HG02840 (cell line): ENCODE measurements around the gene EFCAB5.
"Not testable (repeated sequence)": the region's sequence is repeated elsewhere in the genome, so short reads cannot be mapped to it uniquely, and the experiment has no call there.

Experiments
- ATAC-seq: cut with Tn5 transposase; IDR thresholded peaks from one replicate; pipeline ENCODE4 v1.9.1; 2021; ENCODE audit warnings: mild to moderate bottlenecking, moderate library complexity, moderate number of reproducible peaks; ENCODE audit not compliant: unreplicated experiment, low FRiP score

EFCAB5 gene

DNA sequence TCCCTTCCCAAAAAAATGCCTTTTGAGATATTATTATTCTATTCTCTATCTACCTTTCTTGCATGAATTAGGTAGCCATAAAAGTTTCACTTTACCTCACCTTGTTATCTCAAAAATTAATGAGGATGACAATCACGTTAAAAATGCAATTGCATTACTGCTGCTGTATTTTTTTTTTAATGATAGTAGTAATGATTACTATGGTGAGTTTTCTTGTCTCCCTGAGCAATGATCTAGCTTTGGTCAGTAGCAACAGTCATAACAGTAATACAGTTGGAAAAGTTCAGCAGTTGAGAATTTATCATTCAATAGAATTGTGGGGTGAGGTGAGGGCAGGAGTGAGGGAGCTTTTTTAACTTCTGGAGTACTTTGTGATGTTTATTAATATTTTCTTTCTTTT, at the start of gene EFCAB5:
Gene EFCAB5, plus strand, starts transcription at position 301 of the 400 bp plus-strand sequence. CDS start 163 bp downstream, outside the sequence.
- no peak for ATAC-seq

DNA sequence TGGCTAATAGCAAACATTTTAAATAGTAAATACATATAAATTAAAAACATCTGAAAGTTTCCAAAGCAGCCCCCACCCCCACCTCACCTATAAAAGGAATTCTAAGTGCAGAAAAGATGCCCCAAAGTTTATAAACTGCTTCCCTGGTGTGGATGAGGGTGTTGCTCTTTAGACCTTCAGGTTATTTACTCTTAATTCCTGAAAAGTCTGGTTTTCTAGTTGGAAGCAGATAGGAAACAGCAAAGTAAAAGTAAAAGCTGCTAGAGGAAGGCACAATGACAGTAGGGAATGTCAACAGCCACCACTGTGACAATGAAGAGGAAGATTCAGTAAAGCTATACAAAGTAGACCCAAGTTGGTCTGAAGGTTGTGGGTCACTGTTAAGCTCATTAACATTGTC, 49.2 kb upstream of the EFCAB5 start:
- ATAC-seq: no peak

DNA sequence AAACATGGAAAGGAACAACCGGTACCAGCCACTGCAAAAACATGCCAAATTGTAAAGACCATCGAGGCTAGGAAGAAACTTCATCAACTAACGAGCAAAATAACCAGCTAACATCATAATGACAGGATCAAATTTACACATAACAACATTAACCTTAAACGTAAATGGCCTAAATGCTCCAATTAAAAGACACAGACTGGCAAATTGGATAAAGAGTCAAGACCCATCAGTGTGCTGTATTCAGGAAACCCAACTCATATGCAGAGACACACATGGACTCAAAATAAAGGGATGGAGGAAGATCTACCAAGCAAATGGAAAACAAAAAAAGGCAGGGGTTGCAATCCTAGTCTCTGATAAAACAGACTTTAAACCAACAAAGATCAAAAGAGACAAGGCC, 44.3 kb upstream of the EFCAB5 start:
- ATAC-seq: not testable (repeated sequence)

DNA sequence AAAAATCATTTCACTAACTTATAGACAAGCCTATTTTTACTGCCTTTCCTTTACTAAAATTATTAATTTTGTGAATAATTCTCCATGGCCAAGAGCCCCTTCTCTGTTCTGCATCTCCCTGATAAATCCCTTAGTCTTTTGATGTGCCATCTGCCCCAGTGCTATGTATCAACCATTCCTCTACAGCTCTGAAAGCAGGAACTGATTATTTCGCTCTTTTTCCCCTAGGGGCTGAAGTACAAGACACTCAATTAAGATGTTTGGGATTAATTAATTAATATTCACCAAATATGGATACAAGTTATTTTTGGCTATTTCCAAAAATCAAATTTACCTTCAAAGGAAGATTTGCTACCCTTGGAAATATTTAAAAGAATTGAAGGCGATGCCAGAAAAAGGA, 38.0 kb upstream of the EFCAB5 start:
- ATAC-seq: no peak

DNA sequence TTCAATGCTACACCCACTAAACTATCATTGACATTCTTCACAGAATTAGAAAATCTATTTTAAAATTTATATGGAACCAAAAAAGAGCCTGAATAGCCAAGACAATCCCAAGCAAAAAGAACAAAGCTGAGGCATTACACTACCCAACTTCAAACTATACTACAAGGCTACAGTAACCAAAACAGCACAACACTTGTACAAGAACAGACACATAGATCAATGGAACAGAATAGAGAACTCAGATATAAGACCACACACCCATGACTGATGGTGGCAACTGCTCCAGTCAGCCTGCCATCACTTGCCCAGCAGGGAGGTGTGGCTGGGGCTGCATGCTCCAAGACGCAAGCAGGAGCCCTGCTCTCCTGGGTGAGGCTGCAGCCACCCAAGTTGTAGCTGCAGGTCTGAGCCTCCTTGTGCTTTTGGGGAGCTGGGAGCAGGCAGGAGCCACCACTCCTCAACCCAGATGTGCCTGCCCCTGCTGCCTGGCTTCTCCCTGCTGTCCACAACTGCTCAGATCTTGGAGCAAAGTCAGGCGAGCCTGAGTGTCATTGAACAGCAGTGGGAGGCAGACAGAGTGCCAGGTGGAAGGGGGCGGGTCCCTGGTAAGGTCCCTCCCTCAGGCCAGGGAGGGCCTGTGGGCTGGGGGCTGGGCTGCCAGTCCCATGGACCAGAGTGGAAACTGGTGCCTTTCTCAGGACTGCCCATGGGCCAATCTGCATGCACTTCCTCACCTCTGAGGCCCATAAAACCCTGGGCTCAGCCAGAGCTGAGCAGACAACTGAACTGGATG, 36.2 kb upstream of the EFCAB5 start:
- ATAC-seq: no peak

DNA sequence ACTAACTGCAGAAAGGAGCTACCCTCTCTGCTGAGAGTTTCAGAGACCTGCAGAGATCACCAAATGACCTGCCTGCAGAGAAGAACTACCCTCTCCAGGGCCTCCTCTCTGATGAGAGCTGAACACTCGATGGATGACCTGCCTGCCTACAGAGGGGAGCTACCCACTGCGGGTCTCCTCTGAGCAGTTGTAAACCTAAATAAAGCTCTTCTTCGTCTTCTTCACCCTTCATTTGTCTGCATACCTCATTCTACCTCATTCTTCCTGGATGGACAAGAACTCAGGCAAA, 35.6 kb upstream of the EFCAB5 start:
- no peak for ATAC-seq

DNA sequence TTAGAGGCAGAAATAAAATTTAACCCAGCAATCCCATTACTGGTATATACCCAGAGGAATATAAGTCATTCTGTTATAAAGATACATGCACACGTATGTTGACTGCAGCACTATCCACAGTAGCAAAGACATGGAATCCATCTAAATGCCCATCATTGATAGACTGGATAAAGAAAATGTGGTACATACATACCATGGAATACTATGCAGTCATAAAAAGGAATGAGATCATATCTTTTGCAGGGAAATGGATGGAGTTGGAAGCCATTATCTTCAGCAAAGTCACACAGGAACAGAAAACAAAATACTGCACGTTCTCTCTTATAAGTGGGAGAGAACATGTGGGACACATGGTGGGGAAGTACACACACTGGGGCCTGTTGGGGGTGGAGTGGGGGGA, 34.5 kb upstream of the EFCAB5 start:
- no peak for ATAC-seq

DNA sequence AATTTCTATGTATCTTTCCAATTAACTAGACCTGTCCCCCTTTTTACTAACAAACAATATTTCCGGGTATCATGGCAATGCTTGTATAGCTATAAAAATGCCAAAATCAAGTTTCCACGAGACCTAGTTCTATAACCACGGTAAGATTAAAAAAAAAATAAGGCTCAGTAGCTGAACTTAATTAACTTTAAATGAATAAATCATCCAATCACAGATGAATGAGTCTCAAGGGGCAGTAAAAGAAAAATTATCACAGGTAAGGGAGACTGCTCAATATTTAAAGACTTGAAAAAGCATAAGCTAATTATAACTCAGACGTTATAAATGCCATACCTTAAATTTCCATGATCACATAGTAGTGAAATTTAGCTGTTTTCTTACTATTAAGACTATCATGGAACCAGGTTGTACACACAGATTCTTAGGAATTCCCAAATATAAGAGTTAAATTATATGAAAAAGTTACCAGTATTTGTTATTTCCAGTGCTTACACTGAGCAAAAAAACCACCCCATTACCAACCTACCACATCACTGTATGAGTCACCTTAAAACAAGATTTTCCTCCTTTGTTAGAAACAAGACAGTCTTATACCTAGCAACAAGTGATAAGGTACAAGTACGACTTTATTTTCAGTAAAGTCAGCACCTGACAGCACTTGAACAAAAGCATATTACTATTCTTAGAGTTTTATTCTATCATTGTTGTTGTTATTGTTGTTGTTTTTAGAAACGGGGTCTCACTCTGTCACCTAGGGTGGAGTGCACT, 32.0 kb upstream of the EFCAB5 start:
- ATAC-seq: no peak

DNA sequence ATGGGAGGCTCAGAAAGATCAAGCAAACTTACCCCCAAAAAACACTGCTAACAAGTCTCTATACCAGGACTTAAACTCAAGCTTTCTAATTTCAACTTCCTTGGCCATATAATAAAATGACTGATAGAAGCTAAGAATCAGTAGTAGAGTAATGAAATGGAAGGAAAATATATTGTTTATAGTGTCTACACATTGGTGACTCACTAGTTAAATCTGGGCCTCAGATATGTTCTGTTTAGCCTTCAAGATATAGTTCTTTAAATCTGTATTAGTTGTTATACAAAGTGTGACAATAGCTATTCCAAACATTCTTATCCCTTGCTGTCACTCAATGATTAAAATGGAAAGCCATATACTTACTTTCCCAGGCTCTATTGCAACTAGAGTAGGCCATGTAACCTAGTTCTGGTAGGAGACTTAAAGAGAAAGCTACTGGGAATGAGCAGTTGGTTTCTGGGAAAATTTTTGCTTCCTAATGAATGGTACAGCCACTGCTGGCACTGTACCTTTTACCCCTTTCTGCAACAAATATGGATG, 29.7 kb upstream of the EFCAB5 start:
- ATAC-seq: no peak

DNA sequence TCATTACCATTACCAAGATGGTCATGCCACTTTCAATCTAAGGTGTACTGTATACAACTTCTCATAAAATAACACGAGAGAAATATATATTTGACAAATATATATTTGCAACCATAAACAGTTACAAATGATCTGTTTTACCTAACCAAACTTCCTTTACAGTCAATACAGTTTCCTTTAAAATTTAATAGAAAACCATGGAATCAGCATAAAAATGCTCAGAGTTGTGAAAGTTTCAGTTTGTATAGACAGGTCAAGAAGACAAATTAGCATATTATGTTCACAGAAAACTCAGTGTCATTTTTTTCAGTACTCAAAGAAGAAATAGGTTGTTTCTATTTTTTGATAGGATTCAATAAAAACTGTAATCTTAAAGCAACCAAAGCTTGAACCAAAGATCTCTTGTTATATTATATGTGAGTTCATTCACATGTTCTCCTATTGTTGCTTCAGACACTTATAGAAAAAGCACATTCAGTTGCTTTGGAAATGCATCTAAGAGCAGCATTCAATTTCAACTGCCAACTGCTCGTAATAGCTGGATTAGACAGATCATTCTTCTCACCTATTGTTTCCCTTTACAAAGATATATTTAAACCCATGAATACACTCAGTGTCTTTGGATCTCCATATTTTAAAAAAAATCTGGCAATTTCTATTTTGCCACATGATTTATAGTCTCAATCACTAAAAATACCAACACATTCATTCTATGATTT, 26.5 kb upstream of the EFCAB5 start:
- ATAC-seq: no peak

DNA sequence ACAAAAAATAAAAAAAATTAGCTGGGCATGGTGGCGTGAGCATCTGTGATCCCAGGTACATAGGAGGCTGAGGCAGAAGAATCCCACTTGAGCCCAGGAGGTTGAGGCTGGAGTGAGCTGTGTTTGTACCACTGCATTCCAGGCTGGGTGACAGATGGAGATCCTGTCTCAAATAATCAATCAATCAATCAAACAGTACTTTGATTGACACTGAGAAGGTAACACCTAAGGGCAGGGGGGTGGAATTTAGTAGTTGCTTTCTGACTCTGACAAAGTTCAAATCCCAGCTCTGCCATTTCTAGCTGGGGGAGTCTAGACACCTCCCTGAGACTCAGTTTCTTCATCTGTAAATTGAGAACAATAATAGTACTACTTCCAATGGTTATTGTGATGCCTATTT, 23.4 kb upstream of the EFCAB5 start:
- no peak for ATAC-seq

DNA sequence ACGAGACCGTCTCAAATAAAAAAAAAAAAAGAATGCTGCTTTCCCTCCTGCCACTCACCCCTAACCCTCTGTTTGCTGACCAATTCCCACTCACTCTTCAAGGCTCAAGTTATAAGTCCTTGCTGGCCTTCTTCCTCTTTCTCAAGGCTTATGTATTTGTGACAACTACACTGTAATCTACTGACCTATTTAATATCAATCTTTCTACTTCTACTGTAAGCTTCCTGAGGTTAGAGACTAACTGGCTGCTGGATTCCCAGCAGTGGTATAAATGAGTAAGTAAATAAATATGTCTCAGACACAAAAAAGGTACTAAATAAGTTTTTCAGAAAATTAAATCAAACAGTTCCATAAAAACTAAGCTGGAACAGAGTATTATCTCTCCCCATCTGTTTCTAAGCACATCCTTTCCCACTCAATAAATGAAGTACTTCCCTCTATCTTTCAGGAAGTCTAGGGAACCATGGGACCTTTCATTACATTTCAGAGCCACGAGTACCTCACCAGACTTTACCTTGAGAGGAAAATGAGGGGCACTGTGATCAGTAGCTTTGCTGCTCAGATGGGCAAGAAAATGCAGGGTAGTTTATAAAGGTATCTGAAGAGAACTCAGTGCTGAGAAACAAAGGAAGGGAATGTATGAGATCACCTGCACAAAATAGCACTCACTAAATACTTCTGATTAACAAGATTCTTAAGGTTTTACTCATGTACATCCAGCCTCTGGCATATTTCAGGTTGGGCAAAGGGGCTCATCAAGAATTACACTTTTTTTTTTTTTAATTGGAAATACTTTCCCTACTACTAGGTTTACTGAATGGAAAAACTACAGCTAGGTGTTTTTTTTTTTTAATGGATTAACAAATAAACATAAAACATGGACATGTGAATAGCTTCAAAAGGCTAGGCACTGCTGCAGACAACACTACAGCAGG, 22.2 kb upstream of the EFCAB5 start:
- ATAC-seq: no peak

DNA sequence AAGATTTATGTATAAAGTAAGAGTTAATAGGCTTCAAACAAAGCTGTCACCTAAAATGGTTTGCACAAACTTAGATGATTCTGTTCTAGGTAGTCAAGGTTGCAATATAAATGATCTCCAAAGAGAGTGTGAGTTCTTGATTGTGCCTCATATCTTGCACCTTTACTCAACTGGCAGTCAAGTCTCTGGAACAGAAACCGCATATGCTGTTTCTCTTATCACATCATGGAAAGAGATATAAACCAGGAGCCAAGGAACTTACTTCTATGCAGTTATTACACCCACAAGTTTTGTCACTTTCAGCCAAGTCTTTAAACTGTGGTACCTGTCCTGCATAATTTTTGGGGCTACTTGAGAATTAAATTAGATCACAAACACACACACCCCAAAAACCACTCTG, 16.6 kb upstream of the EFCAB5 start:
- no peak for ATAC-seq

DNA sequence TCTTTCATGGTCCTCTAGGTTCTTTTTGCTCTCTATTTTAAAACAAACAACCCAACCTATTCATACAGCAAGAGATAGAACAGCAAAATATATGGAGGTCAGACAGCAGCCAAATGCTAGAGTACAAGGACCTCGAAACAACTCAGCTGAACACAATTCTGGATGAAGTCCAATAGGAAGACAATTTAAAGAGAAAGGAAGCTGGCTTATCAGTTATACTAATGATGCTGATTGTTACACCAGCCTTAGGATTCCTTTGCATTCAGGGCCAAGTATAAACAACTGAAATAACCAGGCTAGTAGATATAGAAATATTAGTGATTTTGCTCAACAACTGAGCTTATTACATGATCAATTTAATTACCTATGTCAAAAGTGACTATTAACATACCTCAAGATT, 13.9 kb upstream of the EFCAB5 start:
- no peak for ATAC-seq

DNA sequence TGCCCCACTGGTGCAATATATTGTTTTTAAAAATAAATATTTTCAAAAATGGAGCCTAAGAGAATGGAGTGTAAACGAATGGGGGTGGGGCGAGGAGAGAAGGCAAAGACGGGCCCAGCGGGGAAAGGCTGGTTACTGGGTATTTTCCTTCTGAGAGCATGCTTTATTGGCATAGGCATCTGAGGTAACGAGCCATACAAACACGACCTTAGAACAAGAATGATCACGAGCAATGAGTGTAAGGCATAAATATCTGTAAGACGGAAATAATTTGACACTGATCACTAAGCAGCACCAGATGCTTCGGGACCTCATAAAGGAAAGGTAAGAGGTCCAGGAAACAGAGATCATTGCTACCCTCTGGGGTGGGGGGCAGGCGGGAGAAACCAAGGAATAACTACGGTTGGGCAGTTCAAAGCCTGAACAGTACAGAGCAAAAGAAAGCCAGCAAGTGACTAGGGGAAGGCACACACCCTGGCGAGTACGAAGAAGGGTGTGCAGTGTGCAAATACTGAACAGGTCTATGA, 12.4 kb upstream of the EFCAB5 start:
- ATAC-seq: no peak

DNA sequence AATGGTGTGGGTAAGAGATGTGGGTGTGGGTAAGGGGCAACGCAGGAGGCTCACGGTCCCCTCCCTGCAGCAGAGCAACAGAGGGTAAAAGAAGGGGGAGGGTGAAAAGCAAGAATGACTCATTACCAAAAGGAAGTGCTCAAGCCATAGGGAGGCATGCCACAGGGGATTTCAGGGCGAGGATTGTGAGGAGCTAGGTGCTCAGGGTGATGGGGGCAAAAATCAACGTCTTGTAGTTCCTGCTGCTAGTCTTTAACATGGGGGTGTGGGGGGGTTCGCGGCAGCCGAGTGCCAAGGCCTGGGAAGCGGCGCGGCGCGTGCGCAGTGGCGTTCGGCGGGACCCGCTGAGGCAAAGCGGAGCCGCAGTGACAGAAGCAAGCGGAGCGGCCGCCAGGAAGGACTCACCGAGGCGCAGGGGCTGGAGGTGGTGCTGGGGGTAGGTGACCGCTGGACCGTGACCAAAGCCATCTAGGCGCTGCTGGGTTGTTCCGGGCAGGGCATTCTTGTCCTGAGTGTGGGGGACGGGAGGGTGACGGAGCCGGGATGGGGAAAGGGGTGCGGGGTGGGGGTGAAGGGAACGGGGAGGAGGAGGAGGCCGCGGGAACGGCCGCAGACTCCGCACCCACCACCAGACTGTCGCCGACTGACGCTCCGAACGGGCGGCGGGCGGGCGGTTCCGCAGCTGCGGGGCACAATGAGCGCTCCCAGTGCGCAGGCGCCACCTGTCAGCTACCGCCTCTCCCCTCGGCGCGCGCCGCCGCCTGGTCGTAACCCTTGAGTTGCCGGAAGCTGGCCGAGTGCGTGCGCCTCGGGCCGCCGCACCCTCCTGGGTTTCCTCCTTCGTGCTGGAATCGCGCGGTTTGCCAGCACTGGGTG, 11.7 kb upstream of the EFCAB5 start, which contains the start of gene SSH2:
Gene SSH2, minus strand, starts transcription at position 696 of the 876 bp plus-strand sequence. Its CDS starts 228 bp downstream, at position 468.
- peak; percentile 55 for ATAC-seq

DNA sequence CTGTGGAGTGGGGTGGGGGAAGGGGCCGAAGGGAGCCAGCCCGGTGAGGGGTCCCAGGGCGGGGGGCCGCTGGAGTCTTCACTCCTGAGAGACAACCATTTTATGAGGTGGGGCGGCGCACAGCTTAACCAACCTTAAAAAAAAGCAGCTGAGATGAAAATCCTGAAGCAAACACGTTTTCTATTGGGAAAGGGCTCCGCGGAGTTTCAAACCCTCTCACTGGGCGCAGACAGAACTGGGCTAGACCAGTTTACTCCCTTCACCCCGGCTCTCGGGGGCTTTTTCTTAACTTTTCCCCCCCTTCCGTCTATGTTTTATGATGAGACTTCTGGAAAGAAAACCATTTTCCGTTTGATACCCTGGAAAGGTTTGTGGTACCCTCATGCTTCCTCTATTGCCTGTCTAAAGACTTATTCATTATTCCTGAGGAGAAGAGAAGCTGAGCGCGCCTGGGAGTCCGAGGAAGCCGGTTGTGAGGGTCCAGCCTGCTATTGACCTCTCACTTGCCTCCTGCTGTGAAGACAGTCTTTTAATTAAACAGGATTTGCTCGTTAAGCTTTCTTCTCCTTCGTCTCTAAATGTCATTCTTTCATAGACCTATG, 10.9 kb upstream of the EFCAB5 start:
- no peak for ATAC-seq

DNA sequence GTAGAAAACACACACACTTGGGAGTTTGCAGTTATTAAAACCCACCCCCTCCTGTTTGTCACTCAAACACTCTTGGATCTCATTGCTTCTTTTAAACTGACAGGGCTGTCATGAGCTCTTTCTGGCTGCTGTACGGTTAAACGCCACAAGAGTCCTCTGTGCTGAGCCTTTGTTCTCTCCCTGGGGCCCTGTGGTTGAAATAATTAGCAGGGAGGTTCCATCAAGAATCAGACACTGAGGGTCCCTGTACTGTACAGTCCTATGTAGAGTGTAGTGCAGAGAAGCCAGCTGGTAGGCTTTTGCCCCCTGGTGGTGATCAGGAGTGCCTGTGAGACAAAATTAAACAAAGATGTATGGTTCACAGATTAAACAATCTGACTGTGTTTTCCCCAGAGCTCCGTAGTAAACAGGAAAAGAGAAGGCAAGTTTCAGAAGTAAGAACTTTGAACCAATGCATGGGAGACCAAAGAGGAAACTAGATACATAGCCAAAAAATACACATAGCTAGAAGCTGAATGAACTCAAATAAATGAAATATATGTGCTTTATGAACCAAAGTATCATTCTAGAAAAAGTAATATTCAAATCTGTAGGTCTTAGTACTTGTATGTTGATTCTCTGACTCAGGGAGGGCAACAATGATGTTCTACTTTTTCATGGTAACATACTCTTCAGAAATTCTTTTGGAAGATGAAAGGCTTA, 10.1 kb upstream of the EFCAB5 start:
- ATAC-seq: peak; percentile 54
